CD14-positive monocyte (primary cell): ENCODE results near the gene KDM6A. TPM values are rescaled to one million over a fixed set of nuclear protein-coding genes. Genes with fewer than 3 reads are reported as not detected.

ENCODE experiments used
- DNase-seq, 3 donors: peaks; one replicate each; pipeline ENCODE4 v3.0.0-alpha.2; 2011 to 2022
- H2AFZ ChIP-seq: 2 replicates; pipeline ENCODE4 v1.6.0; 2012; ENCODE audit warnings: mild to moderate bottlenecking, low read depth, low read length, inconsistent platforms; ENCODE audit not compliant: insufficient read depth, poor library complexity, severe bottlenecking
- H3K27ac ChIP-seq, 2 donors: 1 replicate in 1 of 2; 2 replicates in 1 of 2; pipeline ENCODE4 v1.5.1; 2012 to 2013; ENCODE audit warnings: low read length in 2 of 2, control low read depth in 1 of 2, inconsistent platforms in 1 of 2, low read depth in 1 of 2, mild to moderate bottlenecking in 1 of 2
- H3K27me3 ChIP-seq, 2 donors: one replicate each; pipeline versions ENCODE4 v1.6.0 to v1.6.1; 2011 to 2013; ENCODE audit warnings: low read length in 2 of 2; ENCODE audit not compliant: control insufficient read depth in 2 of 2, insufficient read depth in 2 of 2
- H3K36me3 ChIP-seq, 2 donors: replicated peaks in 1 of 2; 1 replicate in 1 of 2; 2 replicates in 1 of 2; pipeline versions ENCODE4 v1.5.1 to v1.6.1; 2012 to 2013; ENCODE audit warnings: low read length in 2 of 2, control low read depth in 1 of 2, inconsistent platforms in 1 of 2, mild to moderate bottlenecking in 1 of 2; ENCODE audit not compliant: insufficient read depth in 2 of 2, control insufficient read depth in 1 of 2
- H3K4me1 ChIP-seq, 2 donors: 1 replicate in 1 of 2; 2 replicates in 1 of 2; pipeline versions ENCODE4 v1.5.1 to v1.6.1; 2012 to 2013; ENCODE audit warnings: low read length in 2 of 2, control low read depth in 1 of 2, inconsistent platforms in 1 of 2, mild to moderate bottlenecking in 1 of 2, moderate library complexity in 1 of 2; ENCODE audit not compliant: insufficient read depth in 2 of 2, control insufficient read depth in 1 of 2
- H3K4me2 ChIP-seq: replicated peaks from 2 replicates; pipeline ENCODE3; 2012; ENCODE audit warnings: low read length, moderate library complexity, mild to moderate bottlenecking; ENCODE audit not compliant: poor library complexity, severe bottlenecking; ENCODE audit errors: extremely low read depth
- H3K4me3 ChIP-seq, 3 experiments: fragments of 200-600 bp in 1 of 3; sonication (generic) in 1 of 3; replicated peaks in 1 of 3; 1 replicate in 2 of 3; 2 replicates in 1 of 3; pipeline ENCODE4 v1.5.1; 2011 to 2013; ENCODE audit warnings: low read length in 3 of 3, mild to moderate bottlenecking in 3 of 3, control low read depth in 2 of 3, low read depth in 2 of 3, inconsistent platforms in 1 of 3, moderate library complexity in 1 of 3
- H3K79me2 ChIP-seq: 2 replicates; pipeline ENCODE4 v1.6.0; 2012; ENCODE audit warnings: mild to moderate bottlenecking, control low read depth, inconsistent platforms, low read length, moderate library complexity; ENCODE audit not compliant: insufficient read depth
- H3K9ac ChIP-seq: 2 replicates; pipeline ENCODE4 v1.6.0; 2017; ENCODE audit warnings: low read length, mild to moderate bottlenecking; ENCODE audit not compliant: insufficient read depth, poor library complexity, severe bottlenecking
- H3K9me3 ChIP-seq, 2 donors: replicated peaks in 1 of 2; 1 replicate in 1 of 2; 2 replicates in 1 of 2; pipeline versions ENCODE4 v1.5.1 to v1.6.1; 2012 to 2013; ENCODE audit warnings: low read length in 2 of 2, control low read depth in 1 of 2; ENCODE audit not compliant: control insufficient read depth in 1 of 2, insufficient read depth in 1 of 2
- H4K20me1 ChIP-seq: 2 replicates; pipeline ENCODE4 v1.6.0; 2012; ENCODE audit warnings: mild to moderate bottlenecking, low read length, control low read depth, moderate library complexity; ENCODE audit not compliant: insufficient read depth
- H3K27ac Mint-ChIP-seq, 7 donors: one replicate each; pipeline ENCODE4 v1.8.0; 2020; ENCODE audit warnings: mild to moderate bottlenecking in 7 of 7, mixed read lengths in 7 of 7, moderate library complexity in 6 of 7, inconsistent platforms in 2 of 7
- H3K27me3 Mint-ChIP-seq, 3 donors: one replicate each; pipeline ENCODE4 v1.8.0; 2021 to 2022; ENCODE audit warnings: low read depth in 3 of 3, mild to moderate bottlenecking in 3 of 3, mixed read lengths in 3 of 3, moderate library complexity in 3 of 3, inconsistent platforms in 1 of 3
- H3K36me3 Mint-ChIP-seq, 2 donors: one replicate each; pipeline ENCODE4 v1.8.0; 2020; ENCODE audit warnings: mixed read lengths in 2 of 2, inconsistent platforms in 1 of 2, mild to moderate bottlenecking in 1 of 2
- H3K4me1 Mint-ChIP-seq: one replicate; pipeline ENCODE4 v1.8.0; 2020; ENCODE audit warnings: mild to moderate bottlenecking, mixed read lengths
- H3K4me3 Mint-ChIP-seq, 2 donors: one replicate each; pipeline ENCODE4 v1.8.0; 2020; ENCODE audit warnings: mild to moderate bottlenecking in 2 of 2, mixed read lengths in 2 of 2, moderate library complexity in 1 of 2
- H3K9me3 Mint-ChIP-seq, 7 donors: one replicate each; pipeline ENCODE4 v1.8.0; 2020 to 2022; ENCODE audit warnings: mixed read lengths in 7 of 7, mild to moderate bottlenecking in 6 of 7, moderate library complexity in 6 of 7, inconsistent platforms in 2 of 7
- WGBS: methylation state at CpG from one replicate; pipeline ENCODE4 v1.1.5; 2013; ENCODE audit warnings: missing lambda C conversion rate; ENCODE audit not compliant: insufficient coverage; 5-methylcytosine and 5-hydroxymethylcytosine counted together
- intact Hi-C, 2 donors: fragments of 100-400 bp; cut with micrococcal nuclease; formaldehyde crosslinking; loops; one replicate each; pipeline versions ENCODE4 v1.15.0 to v1.15.1; 2023
- polyA plus RNA-seq, 3 donors: library from polyadenylated mRNA; depleted of rRNA in 1 of 3; unstranded in 2 of 3; stranded (reverse) in 1 of 3; fragments of 300-500 nt in 2 of 3; fragments of >200 nt in 1 of 3; fragmentation: Illumina TruSeq in 2 of 3; gene quantifications; 1 replicate in 2 of 3; 2 replicates in 1 of 3; pipeline ENCODE4 v1.2.3, GENCODE V29; 2012 to 2021
- TF ChIP-seq, protein P1 (sequence below): fragments of 200-600 bp; IDR thresholded peaks from one replicate; pipeline ENCODE4 v1.8.0; 2022; ENCODE audit warnings: antibody characterized with exemption, mild to moderate bottlenecking

KDM6A gene
- polyA plus RNA-seq, 3 donors, result 7.6 to 35.0 (median 13.8) TPM

DNA sequence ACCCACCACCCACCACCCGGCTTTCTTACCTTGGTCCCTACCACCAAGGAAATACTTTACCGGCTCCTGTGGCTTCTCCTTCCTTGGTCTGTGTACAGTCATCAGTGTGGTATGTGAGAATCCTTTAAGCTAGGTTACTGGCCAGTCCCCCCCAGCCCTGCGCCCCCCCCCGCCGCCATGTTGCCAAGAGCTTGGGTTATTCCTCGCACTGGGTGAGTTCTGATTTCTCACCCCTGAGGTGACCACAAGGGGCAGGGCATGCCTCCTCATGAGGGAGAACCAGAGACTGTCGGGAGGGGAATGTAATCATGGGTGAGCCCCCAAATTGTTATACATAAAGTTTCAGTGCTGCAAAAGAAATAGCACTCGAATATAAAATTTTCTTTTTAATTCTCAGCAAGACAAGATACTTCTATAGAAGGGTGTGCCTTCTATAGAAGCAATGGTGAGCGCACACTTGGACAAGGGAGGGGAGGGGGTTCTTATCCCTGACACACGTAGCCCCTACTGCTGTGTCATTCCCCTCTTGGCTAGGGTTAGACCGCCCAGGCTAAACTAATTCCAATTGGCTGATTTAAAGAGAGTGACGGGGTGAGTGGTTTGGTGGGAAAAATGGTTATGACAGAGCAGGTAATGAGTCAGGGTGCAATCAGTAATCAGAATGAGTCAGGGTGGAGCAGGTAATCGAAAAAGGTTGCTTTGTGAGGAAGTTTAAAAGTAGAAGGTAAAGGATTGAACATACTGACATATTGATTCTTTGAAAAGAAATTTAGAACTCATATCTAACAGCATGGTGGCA, 133.2 kb downstream of the KDM6A start:
- peaks cover 20 to 24% of the 10 kb centered on the region in 2 donors for H3K4me1 ChIP-seq
- DNase-seq, result no peak
- H3K4me2 ChIP-seq, result no peak overlapping the region
- H4K20me1 ChIP-seq, result peaks cover 95% of the 10 kb centered on the region
- H3K9ac ChIP-seq, result no peak overlapping the region
- H2AFZ ChIP-seq, result no peak overlapping the region
- no peaks in the 10 kb centered on the region for H3K9me3 ChIP-seq
- H3K27ac Mint-ChIP-seq, result peak overlapping the region in 4 of 7 donors; percentile 15 to 64 (median 34)
- TF ChIP-seq, protein P1, sequence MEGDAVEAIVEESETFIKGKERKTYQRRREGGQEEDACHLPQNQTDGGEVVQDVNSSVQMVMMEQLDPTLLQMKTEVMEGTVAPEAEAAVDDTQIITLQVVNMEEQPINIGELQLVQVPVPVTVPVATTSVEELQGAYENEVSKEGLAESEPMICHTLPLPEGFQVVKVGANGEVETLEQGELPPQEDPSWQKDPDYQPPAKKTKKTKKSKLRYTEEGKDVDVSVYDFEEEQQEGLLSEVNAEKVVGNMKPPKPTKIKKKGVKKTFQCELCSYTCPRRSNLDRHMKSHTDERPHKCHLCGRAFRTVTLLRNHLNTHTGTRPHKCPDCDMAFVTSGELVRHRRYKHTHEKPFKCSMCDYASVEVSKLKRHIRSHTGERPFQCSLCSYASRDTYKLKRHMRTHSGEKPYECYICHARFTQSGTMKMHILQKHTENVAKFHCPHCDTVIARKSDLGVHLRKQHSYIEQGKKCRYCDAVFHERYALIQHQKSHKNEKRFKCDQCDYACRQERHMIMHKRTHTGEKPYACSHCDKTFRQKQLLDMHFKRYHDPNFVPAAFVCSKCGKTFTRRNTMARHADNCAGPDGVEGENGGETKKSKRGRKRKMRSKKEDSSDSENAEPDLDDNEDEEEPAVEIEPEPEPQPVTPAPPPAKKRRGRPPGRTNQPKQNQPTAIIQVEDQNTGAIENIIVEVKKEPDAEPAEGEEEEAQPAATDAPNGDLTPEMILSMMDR, result no peak
- H3K27ac ChIP-seq, result no peak overlapping the region
- peaks cover 4 to 22% of the 10 kb centered on the region in 2 donors for H3K36me3 Mint-ChIP-seq
- H3K4me3 Mint-ChIP-seq, result no peak overlapping the region
- H3K36me3 ChIP-seq, result no peaks in the 10 kb centered on the region
- H3K27me3 Mint-ChIP-seq, result no peaks in the 10 kb centered on the region
- peaks cover 90% of the 10 kb centered on the region for H3K79me2 ChIP-seq
- intact Hi-C loops, result no loop called here
- peaks cover 0 to 5% (median 0%) of the 10 kb centered on the region in 7 donors for H3K9me3 Mint-ChIP-seq
- H3K4me1 Mint-ChIP-seq, result peaks cover 29% of the 10 kb centered on the region
- H3K4me3 ChIP-seq, result no peak overlapping the region
- H3K27me3 ChIP-seq, result no peaks in the 10 kb centered on the region
- 86% methylated on average over 1 of the region's 13 CpGs for WGBS

- H4K20me1 ChIP-seq, result peaks cover 93% of the 10 kb centered on the region
- peak; percentile 44 to 56 (median 55) for DNase-seq
- peaks cover 0 to 5% of the 10 kb centered on the region in 2 donors for H3K36me3 ChIP-seq
- intact Hi-C loops, result no loop called here
- peaks cover 4 to 26% of the 10 kb centered on the region in 2 donors for H3K36me3 Mint-ChIP-seq
- H3K4me1 ChIP-seq, result peaks cover 16 to 17% of the 10 kb centered on the region in 2 donors
- H3K27me3 ChIP-seq, result no peaks in the 10 kb centered on the region
- no peaks in the 10 kb centered on the region for H3K9me3 ChIP-seq
- peak overlapping the region in 1 of 2 donors; percentile 42 for H3K27ac ChIP-seq
- H3K9me3 Mint-ChIP-seq, result peaks cover 0 to 5% (median 0%) of the 10 kb centered on the region in 7 donors
- no peaks in the 10 kb centered on the region for H3K27me3 Mint-ChIP-seq
- peak overlapping the region in 5 of 7 donors; percentile 50 to 80 (median 68) for H3K27ac Mint-ChIP-seq
- TF ChIP-seq, protein P1, result no peak
- H3K4me2 ChIP-seq, result peak overlapping the region; percentile 8
- no peak overlapping the region for H3K4me3 ChIP-seq
- peaks cover 87% of the 10 kb centered on the region for H3K79me2 ChIP-seq
- no peak overlapping the region for H2AFZ ChIP-seq
- no peak overlapping the region for H3K9ac ChIP-seq
- H3K4me3 Mint-ChIP-seq, result no peak overlapping the region
- peaks cover 21% of the 10 kb centered on the region for H3K4me1 Mint-ChIP-seq
- WGBS, result no CpG with 5 or more reads among the region's 3 CpGs
Measured at GRCh38 chrX:45007598-45007997, 134.6 kb downstream of the KDM6A start.
